IMR-90 (cell line): ENCODE measurements around the gene C19orf73. TPM values are rescaled to one million over a fixed set of nuclear protein-coding genes. Genes with fewer than 3 reads are reported as not detected.

Experiments used
- ATAC-seq: fragments of 200-7000 bp; cut with Tn5 transposase; 2 replicates; pipeline ENCODE4 v1.9.1; 2020; ENCODE audit warnings: low read depth, mild to moderate bottlenecking, moderate library complexity
- BruUV-seq: library from RNA; stranded (reverse); fragments of 400-500 nt; replicated peaks from 2 replicates; lab custom pipeline; 2021; lab: Mats Ljungman, UMichigan
- CTCF ChIA-PET: fragments of 300-600 bp; formaldehyde crosslinking; extraction: SDS; loops from one replicate; lab custom pipeline; 2021; ENCODE audit warnings: antibody characterized with exemption; lab: Yijun Ruan, JAX
- POLR2A ChIA-PET: fragments of 300-600 bp; sonication (Branson Sonifier 250); formaldehyde crosslinking; loops from one replicate; lab custom pipeline; 2022; ENCODE audit warnings: antibody characterized with exemption; ENCODE audit not compliant: unreplicated experiment; lab: Charles Lee
- DNase-seq: peaks from one replicate; pipeline ENCODE4 v3.0.0; 2013
- H2AFZ ChIP-seq: replicated peaks from 2 replicates; pipeline ENCODE3; 2013; ENCODE audit warnings: low read length, mild to moderate bottlenecking; ENCODE audit not compliant: poor library complexity
- H2AK5ac ChIP-seq: 2 replicates; pipeline ENCODE4 v1.6.1; 2013; ENCODE audit warnings: low read depth, low read length, inconsistent platforms
- H2AK9ac ChIP-seq: replicated peaks from 2 replicates; pipeline ENCODE3; 2013; ENCODE audit warnings: mild to moderate bottlenecking, low read depth, low read length, moderate library complexity; ENCODE audit not compliant: poor library complexity
- H2BK120ac ChIP-seq: 2 replicates; pipeline ENCODE4 v1.6.1; 2013; ENCODE audit warnings: low read depth, low read length, inconsistent platforms
- H2BK15ac ChIP-seq: 3 replicates; pipeline ENCODE4 v1.6.1; 2013; ENCODE audit warnings: low read depth, low read length, inconsistent platforms
- H2BK20ac ChIP-seq: 2 replicates; pipeline ENCODE4 v1.6.1; 2013; ENCODE audit warnings: low read depth, mild to moderate bottlenecking, inconsistent platforms, low read length, moderate library complexity
- H2BK5ac ChIP-seq: 2 replicates; pipeline ENCODE4 v1.6.1; 2013; ENCODE audit warnings: mild to moderate bottlenecking, low read depth, low read length, inconsistent platforms; ENCODE audit not compliant: poor library complexity, severe bottlenecking
- H3K14ac ChIP-seq: replicated peaks from 2 replicates; pipeline ENCODE4 v1.6.1; 2013; ENCODE audit warnings: low read depth, low read length, inconsistent platforms
- H3K18ac ChIP-seq: 2 replicates; pipeline ENCODE4 v1.6.1; 2013; ENCODE audit warnings: low read depth, low read length, control low read depth
- H3K23ac ChIP-seq: 2 replicates; pipeline ENCODE4 v1.6.1; 2013; ENCODE audit warnings: low read depth, low read length, inconsistent platforms
- H3K27ac ChIP-seq: 2 replicates; pipeline ENCODE4 v1.5.1; 2013; ENCODE audit warnings: mild to moderate bottlenecking, control low read depth, low read length; ENCODE audit not compliant: insufficient read depth
- H3K27me3 ChIP-seq: 2 replicates; pipeline ENCODE4 v1.6.1; 2013; ENCODE audit warnings: low read length; ENCODE audit not compliant: control insufficient read depth, insufficient read depth
- H3K36me3 ChIP-seq: 2 replicates; pipeline ENCODE4 v1.6.1; 2013; ENCODE audit warnings: low read length, mixed read lengths; ENCODE audit not compliant: control insufficient read depth, insufficient read depth
- H3K4ac ChIP-seq: 2 replicates; pipeline ENCODE4 v1.6.1; 2013; ENCODE audit warnings: low read depth, low read length, inconsistent platforms
- H3K4me1 ChIP-seq: 2 replicates; pipeline ENCODE4 v1.6.1; 2013; ENCODE audit warnings: low read length, mixed read lengths; ENCODE audit not compliant: control insufficient read depth, insufficient read depth
- H3K4me2 ChIP-seq: 2 replicates; pipeline ENCODE4 v1.6.1; 2013; ENCODE audit warnings: low read depth, mild to moderate bottlenecking, control low read depth, low read length, moderate library complexity
- H3K4me3 ChIP-seq: 2 replicates; pipeline ENCODE4 v1.5.1; 2013; ENCODE audit warnings: low read depth, mild to moderate bottlenecking, control low read depth, low read length, moderate library complexity; ENCODE audit not compliant: insufficient read depth
- H3K56ac ChIP-seq: 2 replicates; pipeline ENCODE4 v1.6.1; 2013; ENCODE audit warnings: low read length, inconsistent platforms; ENCODE audit not compliant: insufficient read depth; ENCODE audit errors: extremely low read depth
- H3K79me1 ChIP-seq, 2 experiments: 2 replicates each; pipeline ENCODE4 v1.6.1; 2013; ENCODE audit warnings: low read length in 2 of 2, inconsistent platforms in 1 of 2, low read depth in 1 of 2
- H3K9ac ChIP-seq: 2 replicates; pipeline ENCODE4 v1.6.1; 2013; ENCODE audit warnings: low read depth, low read length, control low read depth
- H3K9me1 ChIP-seq: 2 replicates; pipeline ENCODE4 v1.6.1; 2013; ENCODE audit warnings: low read length, inconsistent platforms; ENCODE audit not compliant: insufficient read depth
- H3K9me3 ChIP-seq: 2 replicates; pipeline ENCODE4 v1.6.1; 2013; ENCODE audit warnings: low read length; ENCODE audit not compliant: control insufficient read depth, insufficient read depth
- H4K20me1 ChIP-seq: 2 replicates; pipeline ENCODE4 v1.6.1; 2013; ENCODE audit warnings: low read length, inconsistent platforms; ENCODE audit not compliant: insufficient read depth
- H4K5ac ChIP-seq: 2 replicates; pipeline ENCODE4 v1.6.1; 2013; ENCODE audit warnings: mild to moderate bottlenecking, low read depth, low read length, control low read depth
- H4K8ac ChIP-seq, 2 experiments: 2 replicates each; pipeline ENCODE4 v1.6.1; 2013; ENCODE audit warnings: low read depth in 2 of 2, low read length in 2 of 2, control low read depth in 1 of 2, inconsistent platforms in 1 of 2
- H4K91ac ChIP-seq: 2 replicates; pipeline ENCODE4 v1.6.1; 2013; ENCODE audit warnings: low read depth, low read length, inconsistent platforms; ENCODE audit not compliant: insufficient read depth
- BHLHE40 ChIP-seq: fragments of 150-350 bp; IDR thresholded peaks from 2 replicates; pipeline ENCODE4 v1.6.1; 2016; ENCODE audit warnings: mild to moderate bottlenecking, low read depth, low read length
- CEBPB ChIP-seq: IDR thresholded peaks from 2 replicates; pipeline ENCODE4 v1.6.1; 2012; ENCODE audit warnings: low read depth, low read length, improper control_type of control experiment
- CHD1 ChIP-seq: IDR thresholded peaks from 2 replicates; pipeline ENCODE4 v1.6.1; 2012; ENCODE audit warnings: low read depth, low read length, improper control_type of control experiment
- FOS ChIP-seq: fragments of 150-350 bp; IDR thresholded peaks from 2 replicates; pipeline ENCODE4 v1.6.1; 2016; ENCODE audit warnings: low read depth, low read length
- MAFK ChIP-seq: IDR thresholded peaks from 2 replicates; pipeline ENCODE4 v1.6.1; 2012; ENCODE audit warnings: low read depth, low read length, improper control_type of control experiment
- MAZ ChIP-seq: IDR thresholded peaks from 2 replicates; pipeline ENCODE4 v1.6.1; 2012; ENCODE audit warnings: low read depth, mild to moderate bottlenecking, low read length, improper control_type of control experiment, moderate library complexity, borderline replicate concordance
- MXI1 ChIP-seq: IDR thresholded peaks from 2 replicates; pipeline ENCODE4 v1.6.1; 2012; ENCODE audit warnings: low read depth, mild to moderate bottlenecking, low read length, moderate library complexity, borderline replicate concordance
- NFE2L2 ChIP-seq: fragments of 150-350 bp; IDR thresholded peaks from 2 replicates; pipeline ENCODE4 v1.6.1; 2016; ENCODE audit warnings: low read depth, mild to moderate bottlenecking, low read length
- POLR2A ChIP-seq: IDR thresholded peaks from 2 replicates; pipeline ENCODE4 v1.6.1; 2012; ENCODE audit warnings: mild to moderate bottlenecking, low read depth, low read length
- RAD21 ChIP-seq: IDR thresholded peaks from 2 replicates; pipeline ENCODE4 v1.6.1; 2012; ENCODE audit warnings: low read length, improper control_type of control experiment
- RCOR1 ChIP-seq: IDR thresholded peaks from 2 replicates; pipeline ENCODE4 v1.6.1; 2012; ENCODE audit warnings: mild to moderate bottlenecking, low read length, improper control_type of control experiment; ENCODE audit not compliant: insufficient replicate concordance
- RFX5 ChIP-seq: IDR thresholded peaks from 2 replicates; pipeline ENCODE4 v1.8.0; 2012; ENCODE audit warnings: low read depth, mild to moderate bottlenecking, low read length, moderate library complexity
- SMC3 ChIP-seq: fragments of 150-350 bp; IDR thresholded peaks from 2 replicates; pipeline ENCODE4 v1.6.1; 2016; ENCODE audit warnings: low read depth, mild to moderate bottlenecking, antibody characterized with exemption, low read length, moderate library complexity
- WGBS, 2 experiments: methylation state at CpG; one replicate each; pipeline versions ENCODE4 v1.1.5 to v1.1.7; 2013; ENCODE audit warnings: missing lambda C conversion rate in 2 of 2; ENCODE audit not compliant: insufficient read length in 1 of 2; ENCODE audit errors: extremely low coverage in 2 of 2; 5-methylcytosine and 5-hydroxymethylcytosine counted together
- dilution Hi-C: fragments of 300-500 bp; cut with HindIII; formaldehyde crosslinking; loops from one replicate; pipeline ENCODE4 v1.14.3; 2018; ENCODE audit warnings: low sequenced_read_pairs; ENCODE audit not compliant: unreplicated experiment
- in situ Hi-C: fragments of 300-500 bp; cut with MboI; formaldehyde crosslinking; loops from 3 replicates; pipeline ENCODE4 v1.14.3; 2019; ENCODE audit warnings: low sequenced_read_pairs, inconsistent platforms, mixed read lengths
- intact Hi-C: fragments of 100-400 bp; cut with micrococcal nuclease; formaldehyde crosslinking; loops from 2 replicates; pipeline ENCODE4 v1.10.0; 2022
- polyA plus RNA-seq, 3 experiments: library from polyadenylated mRNA; depleted of rRNA; stranded (reverse); fragments of >200 nt; gene quantifications; 2 replicates each; pipeline ENCODE4 v1.2.3, GENCODE V29; 2012; ENCODE audit warnings: low replicate concordance in 1 of 3
- total RNA-seq: library from RNA; depleted of rRNA; stranded (reverse); fragments of >200 nt; gene quantifications from 2 replicates; pipeline ENCODE4 v1.2.3, GENCODE V29; 2012
- TF ChIP-seq, protein P1 (sequence below): fragments of 150-350 bp; IDR thresholded peaks from 2 replicates; pipeline ENCODE4 v1.6.1; 2016; ENCODE audit warnings: low read depth, mild to moderate bottlenecking, low read length, moderate library complexity, borderline replicate concordance
- TF ChIP-seq, protein P2 (sequence below): fragments of 150-350 bp; IDR thresholded peaks from 2 replicates; pipeline ENCODE4 v1.6.1; 2017; ENCODE audit warnings: mild to moderate bottlenecking, antibody characterized with exemption, low read length, low read depth
- TF ChIP-seq, protein P3 (sequence below): conservative IDR thresholded peaks from 2 replicates; pipeline ENCODE4 v1.5.1; 2012; ENCODE audit warnings: mild to moderate bottlenecking, low read depth, low read length, improper control_type of control experiment

Gene C19orf73
- total and polyA plus RNA-seq, 2 of the 4 experiments (the other 2 are of a cell fraction) = 1.2 TPM; not detected in 1

DNA sequence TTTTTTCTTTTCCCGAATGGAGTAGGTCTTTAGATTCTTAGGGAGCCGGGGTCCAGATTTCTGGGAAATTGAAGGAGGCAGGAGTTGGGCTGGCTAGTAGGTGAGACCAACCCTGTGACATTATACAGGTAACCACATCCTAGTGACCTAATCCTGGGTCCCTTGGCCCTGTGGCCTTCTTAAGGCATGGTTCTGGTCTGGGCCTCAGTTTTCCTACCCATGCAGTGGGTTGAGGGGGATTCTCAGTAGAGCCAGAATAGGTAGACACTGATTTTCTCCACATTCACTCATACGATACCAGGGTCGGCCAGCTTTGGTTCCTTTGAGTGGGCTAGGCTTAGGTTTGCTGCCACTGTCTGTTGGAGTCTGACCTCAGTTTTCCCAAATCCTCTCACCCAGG lies 7.6 kb upstream of the C19orf73 start:
- Histone ChIP-seq H2AK5ac (no peak overlapping the region), H3K4me1 (peaks cover 5% of the 10 kb centered on the region; the same call in 1 of the 2 replicates), H3K23ac (no peak overlapping the region), H4K91ac (no peak overlapping the region), H3K9me1 (peaks cover 7% of the 10 kb centered on the region; the same call in 1 of the 2 replicates), H3K79me1 (no peaks in the 10 kb centered on the region), H3K36me3 (no peaks in the 10 kb centered on the region), H4K5ac (no peak overlapping the region), H3K14ac (no peak overlapping the region), H3K9me3 (no peaks in the 10 kb centered on the region), H2BK5ac (no peak overlapping the region), H4K8ac (no peak overlapping the region), H3K4ac (no peak overlapping the region), H2BK120ac (no peak overlapping the region), H4K20me1 (no peaks in the 10 kb centered on the region; the same call in 1 of the 2 replicates), H2BK20ac (no peak overlapping the region), H2AK9ac (no peak overlapping the region), H3K27me3 (peaks cover 4% of the 10 kb centered on the region), H2BK15ac (no peak overlapping the region), H3K18ac (no peak overlapping the region), H2AFZ (no peak overlapping the region), H3K9ac (no peak overlapping the region), H3K27ac (no peak overlapping the region), H3K4me2 (no peak overlapping the region), H3K56ac (no peak overlapping the region), H3K4me3 (no peak overlapping the region)
- intact Hi-C loops = no loop called here
- CTCF ChIA-PET = no interaction called here
- no peak for ATAC-seq
- POLR2A ChIA-PET = no interaction called here
- in situ Hi-C loops = no loop called here
- WGBS, 2 experiments = no CpG with 5 or more reads among the region's 4 CpGs
- TF ChIP-seq SMC3 = no peak
- no peak for TF ChIP-seq RFX5
- TF ChIP-seq CHD1 = no peak
- TF ChIP-seq BHLHE40 = no peak
- no peak for TF ChIP-seq RCOR1
- no peak for TF ChIP-seq CEBPB
- no peak for TF ChIP-seq MAZ
- TF ChIP-seq, protein P1, sequence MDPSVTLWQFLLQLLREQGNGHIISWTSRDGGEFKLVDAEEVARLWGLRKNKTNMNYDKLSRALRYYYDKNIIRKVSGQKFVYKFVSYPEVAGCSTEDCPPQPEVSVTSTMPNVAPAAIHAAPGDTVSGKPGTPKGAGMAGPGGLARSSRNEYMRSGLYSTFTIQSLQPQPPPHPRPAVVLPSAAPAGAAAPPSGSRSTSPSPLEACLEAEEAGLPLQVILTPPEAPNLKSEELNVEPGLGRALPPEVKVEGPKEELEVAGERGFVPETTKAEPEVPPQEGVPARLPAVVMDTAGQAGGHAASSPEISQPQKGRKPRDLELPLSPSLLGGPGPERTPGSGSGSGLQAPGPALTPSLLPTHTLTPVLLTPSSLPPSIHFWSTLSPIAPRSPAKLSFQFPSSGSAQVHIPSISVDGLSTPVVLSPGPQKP = no peak
- TF ChIP-seq NFE2L2 = no peak
- TF ChIP-seq, protein P2, sequence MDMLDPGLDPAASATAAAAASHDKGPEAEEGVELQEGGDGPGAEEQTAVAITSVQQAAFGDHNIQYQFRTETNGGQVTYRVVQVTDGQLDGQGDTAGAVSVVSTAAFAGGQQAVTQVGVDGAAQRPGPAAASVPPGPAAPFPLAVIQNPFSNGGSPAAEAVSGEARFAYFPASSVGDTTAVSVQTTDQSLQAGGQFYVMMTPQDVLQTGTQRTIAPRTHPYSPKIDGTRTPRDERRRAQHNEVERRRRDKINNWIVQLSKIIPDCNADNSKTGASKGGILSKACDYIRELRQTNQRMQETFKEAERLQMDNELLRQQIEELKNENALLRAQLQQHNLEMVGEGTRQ = no peak
- no peak for TF ChIP-seq MXI1
- no peak for TF ChIP-seq RAD21
- TF ChIP-seq, protein P3, sequence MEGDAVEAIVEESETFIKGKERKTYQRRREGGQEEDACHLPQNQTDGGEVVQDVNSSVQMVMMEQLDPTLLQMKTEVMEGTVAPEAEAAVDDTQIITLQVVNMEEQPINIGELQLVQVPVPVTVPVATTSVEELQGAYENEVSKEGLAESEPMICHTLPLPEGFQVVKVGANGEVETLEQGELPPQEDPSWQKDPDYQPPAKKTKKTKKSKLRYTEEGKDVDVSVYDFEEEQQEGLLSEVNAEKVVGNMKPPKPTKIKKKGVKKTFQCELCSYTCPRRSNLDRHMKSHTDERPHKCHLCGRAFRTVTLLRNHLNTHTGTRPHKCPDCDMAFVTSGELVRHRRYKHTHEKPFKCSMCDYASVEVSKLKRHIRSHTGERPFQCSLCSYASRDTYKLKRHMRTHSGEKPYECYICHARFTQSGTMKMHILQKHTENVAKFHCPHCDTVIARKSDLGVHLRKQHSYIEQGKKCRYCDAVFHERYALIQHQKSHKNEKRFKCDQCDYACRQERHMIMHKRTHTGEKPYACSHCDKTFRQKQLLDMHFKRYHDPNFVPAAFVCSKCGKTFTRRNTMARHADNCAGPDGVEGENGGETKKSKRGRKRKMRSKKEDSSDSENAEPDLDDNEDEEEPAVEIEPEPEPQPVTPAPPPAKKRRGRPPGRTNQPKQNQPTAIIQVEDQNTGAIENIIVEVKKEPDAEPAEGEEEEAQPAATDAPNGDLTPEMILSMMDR = no peak
- no peak for TF ChIP-seq FOS
- no peak for TF ChIP-seq MAFK
- TF ChIP-seq POLR2A = no peak
- no peak for DNase-seq
- no TSS peak for BruUV-seq
- dilution Hi-C loops = no loop called here
